ENCODE data around the gene IL19. TPM values are rescaled to one million over a fixed set of nuclear protein-coding genes. Genes with fewer than 3 reads are reported as not detected.

IL19 gene
- total RNA-seq, 1 donor: 0.10 TPM

GRCh38 chr1:206796981-206797402 lies 26.4 kb downstream of the IL19 start:
- Histone ChIP-seq H3K9me3 (ENCODE audit: low read depth, low read length) (no peaks in the 10 kb centered on the region), H3K27me3 (ENCODE audit: insufficient read depth, low read length) (no peaks in the 10 kb centered on the region), H3K4me1 (ENCODE audit: insufficient read depth, low read length) (peaks cover 33% of the 10 kb centered on the region), H3K4me3 (ENCODE audit: low read length) (no peak overlapping the region)

GRCh38 chr1:206797534-206798383 lies 27.2 kb downstream of the IL19 start:
- no peaks in the 10 kb centered on the region for H3K27me3 ChIP-seq (ENCODE audit: insufficient read depth, low read length)
- no peak overlapping the region for H3K4me3 ChIP-seq (ENCODE audit: low read length)
- H3K9me3 ChIP-seq (ENCODE audit: low read depth, low read length): no peaks in the 10 kb centered on the region
- H3K4me1 ChIP-seq (ENCODE audit: insufficient read depth, low read length): peaks cover 29% of the 10 kb centered on the region

- Histone ChIP-seq H3K4me1 (ENCODE audit: insufficient read depth, low read length) (peaks cover 33% of the 10 kb centered on the region), H3K4me3 (ENCODE audit: low read length) (no peak overlapping the region), H3K27me3 (ENCODE audit: insufficient read depth, low read length) (no peaks in the 10 kb centered on the region), H3K9me3 (ENCODE audit: low read depth, low read length) (no peaks in the 10 kb centered on the region)
Observed at GRCh38 chr1:206798384-206798996, 27.9 kb downstream of the IL19 start.

- H3K4me1 ChIP-seq (ENCODE audit: insufficient read depth, low read length): peaks cover 39% of the 10 kb centered on the region
- H3K4me3 ChIP-seq (ENCODE audit: low read length): no peak overlapping the region
- H3K27me3 ChIP-seq (ENCODE audit: insufficient read depth, low read length): no peaks in the 10 kb centered on the region
- H3K9me3 ChIP-seq (ENCODE audit: low read depth, low read length): no peaks in the 10 kb centered on the region
Observed at GRCh38 chr1:206799311-206799710, 28.7 kb downstream of the IL19 start.

GRCh38 chr1:206800411-206800810 lies 29.8 kb downstream of the IL19 start:
- Histone ChIP-seq H3K4me1 (ENCODE audit: insufficient read depth, low read length) (peaks cover 31% of the 10 kb centered on the region), H3K9me3 (ENCODE audit: low read depth, low read length) (no peaks in the 10 kb centered on the region), H3K4me3 (ENCODE audit: low read length) (no peak overlapping the region), H3K27me3 (ENCODE audit: insufficient read depth, low read length) (no peaks in the 10 kb centered on the region)

GRCh38 chr1:206800891-206801290 lies 30.3 kb downstream of the IL19 start:
- Histone ChIP-seq H3K9me3 (ENCODE audit: low read depth, low read length) (no peaks in the 10 kb centered on the region), H3K4me3 (ENCODE audit: low read length) (no peak overlapping the region), H3K4me1 (ENCODE audit: insufficient read depth, low read length) (peaks cover 31% of the 10 kb centered on the region), H3K27me3 (ENCODE audit: insufficient read depth, low read length) (no peaks in the 10 kb centered on the region)

- H3K9me3 ChIP-seq (ENCODE audit: low read depth, low read length): no peaks in the 10 kb centered on the region
- no peak overlapping the region for H3K4me3 ChIP-seq (ENCODE audit: low read length)
- H3K27me3 ChIP-seq (ENCODE audit: insufficient read depth, low read length): no peaks in the 10 kb centered on the region
- H3K4me1 ChIP-seq (ENCODE audit: insufficient read depth, low read length): peaks cover 31% of the 10 kb centered on the region
Observed at GRCh38 chr1:206801467-206801866, 30.9 kb downstream of the IL19 start.

GRCh38 chr1:206802401-206802800 lies 31.8 kb downstream of the IL19 start:
- Histone ChIP-seq H3K27me3 (ENCODE audit: insufficient read depth, low read length) (no peaks in the 10 kb centered on the region), H3K4me1 (ENCODE audit: insufficient read depth, low read length) (peaks cover 23% of the 10 kb centered on the region), H3K9me3 (ENCODE audit: low read depth, low read length) (no peaks in the 10 kb centered on the region), H3K4me3 (ENCODE audit: low read length) (no peak overlapping the region)

- Histone ChIP-seq H3K4me1 (ENCODE audit: insufficient read depth, low read length) (peaks cover 15% of the 10 kb centered on the region), H3K9me3 (ENCODE audit: low read depth, low read length) (no peaks in the 10 kb centered on the region), H3K27me3 (ENCODE audit: insufficient read depth, low read length) (no peaks in the 10 kb centered on the region), H3K4me3 (ENCODE audit: low read length) (no peak overlapping the region)
Observed at GRCh38 chr1:206803221-206803730, 32.7 kb downstream of the IL19 start.

- Histone ChIP-seq H3K4me1 (ENCODE audit: insufficient read depth, low read length) (peaks cover 14% of the 10 kb centered on the region), H3K9me3 (ENCODE audit: low read depth, low read length) (no peaks in the 10 kb centered on the region), H3K27me3 (ENCODE audit: insufficient read depth, low read length) (no peaks in the 10 kb centered on the region), H3K4me3 (ENCODE audit: low read length) (no peak overlapping the region)
Observed at GRCh38 chr1:206804156-206804737, 33.7 kb downstream of the IL19 start.

- Histone ChIP-seq H3K9me3 (ENCODE audit: low read depth, low read length) (no peaks in the 10 kb centered on the region), H3K4me1 (ENCODE audit: insufficient read depth, low read length) (peaks cover 14% of the 10 kb centered on the region), H3K27me3 (ENCODE audit: insufficient read depth, low read length) (no peaks in the 10 kb centered on the region), H3K4me3 (ENCODE audit: low read length) (no peak overlapping the region)
Observed at GRCh38 chr1:206805357-206805756, 34.8 kb downstream of the IL19 start.

GRCh38 chr1:206808615-206809014 lies 38.0 kb downstream of the IL19 start:
- Histone ChIP-seq H3K4me3 (ENCODE audit: low read length) (no peak overlapping the region), H3K9me3 (ENCODE audit: low read depth, low read length) (peaks cover 6% of the 10 kb centered on the region), H3K4me1 (ENCODE audit: insufficient read depth, low read length) (peaks cover 5% of the 10 kb centered on the region), H3K27me3 (ENCODE audit: insufficient read depth, low read length) (no peaks in the 10 kb centered on the region)

- Histone ChIP-seq H3K27me3 (ENCODE audit: insufficient read depth, low read length) (no peaks in the 10 kb centered on the region), H3K4me1 (ENCODE audit: insufficient read depth, low read length) (peaks cover 6% of the 10 kb centered on the region), H3K9me3 (ENCODE audit: low read depth, low read length) (peaks cover 6% of the 10 kb centered on the region), H3K4me3 (ENCODE audit: low read length) (no peak overlapping the region)
Observed at GRCh38 chr1:206809504-206810084, 39.0 kb downstream of the IL19 start.

GRCh38 chr1:206812471-206812870 lies 41.9 kb downstream of the IL19 start:
- no peak overlapping the region for H3K4me3 ChIP-seq (ENCODE audit: low read length)
- peaks cover 14% of the 10 kb centered on the region for H3K4me1 ChIP-seq (ENCODE audit: insufficient read depth, low read length)
- peaks cover 6% of the 10 kb centered on the region for H3K9me3 ChIP-seq (ENCODE audit: low read depth, low read length)
- H3K27me3 ChIP-seq (ENCODE audit: insufficient read depth, low read length): no peaks in the 10 kb centered on the region
